HG03460 (cell line): ENCODE results near the gene SDHA.
A peak's percentile ranks its signal among the peaks of the same experiment; 100 is the strongest.
"Not testable (repeated sequence)": the region's sequence is repeated elsewhere in the genome, so short reads cannot be mapped to it uniquely, and the experiment has no call there.

Experiments
- ATAC-seq: cut with Tn5 transposase; IDR thresholded peaks from one replicate; pipeline ENCODE4 v1.9.1; 2021; ENCODE audit not compliant: unreplicated experiment

SDHA gene

DNA sequence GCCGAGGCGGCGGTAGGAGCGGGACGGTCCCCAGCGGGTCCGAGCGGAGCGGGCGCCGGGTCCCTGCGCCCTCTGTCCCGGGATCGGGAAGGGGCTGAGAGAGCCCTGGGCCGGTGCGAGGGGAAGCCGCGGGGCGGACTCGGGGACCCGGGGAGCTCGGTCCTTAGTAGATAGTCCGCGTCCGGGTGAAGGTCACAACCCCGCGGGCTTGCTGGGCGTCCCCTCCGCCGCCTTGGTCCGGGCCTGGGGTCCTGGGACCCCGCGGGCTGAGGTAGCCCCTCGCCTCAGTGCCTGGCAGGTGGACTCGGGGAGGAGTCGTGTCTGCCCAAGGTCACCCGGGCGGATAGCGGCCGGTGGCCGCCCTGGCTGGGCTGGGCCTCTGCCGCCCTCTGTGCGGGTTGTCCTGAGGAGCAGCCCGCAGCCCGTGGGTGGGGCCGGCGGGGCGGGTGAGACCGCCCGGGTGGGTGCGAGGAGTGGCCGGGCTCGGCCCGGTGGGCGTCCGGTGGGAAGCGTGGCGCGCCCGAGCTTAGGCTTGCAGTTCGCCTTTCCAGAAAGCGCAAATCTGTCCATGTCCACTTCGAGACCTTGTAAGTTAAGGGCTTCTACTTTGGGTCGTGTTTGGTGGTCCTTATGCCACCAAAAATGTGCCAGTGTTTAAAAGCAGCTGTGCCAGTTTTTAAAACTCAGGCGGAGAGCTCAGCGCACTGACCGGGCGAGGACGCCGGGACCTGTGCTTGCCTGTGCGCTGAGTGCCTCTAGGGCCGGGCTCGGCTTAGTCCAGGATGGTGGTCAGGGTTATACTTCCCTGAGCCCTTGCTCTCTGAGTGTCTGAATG lies 554 bp downstream of the SDHA start:
- peak; percentile 14 for ATAC-seq

GRCh38 chr5:219460-219863 lies 1.3 kb downstream of the SDHA start:
- ATAC-seq: no peak

DNA sequence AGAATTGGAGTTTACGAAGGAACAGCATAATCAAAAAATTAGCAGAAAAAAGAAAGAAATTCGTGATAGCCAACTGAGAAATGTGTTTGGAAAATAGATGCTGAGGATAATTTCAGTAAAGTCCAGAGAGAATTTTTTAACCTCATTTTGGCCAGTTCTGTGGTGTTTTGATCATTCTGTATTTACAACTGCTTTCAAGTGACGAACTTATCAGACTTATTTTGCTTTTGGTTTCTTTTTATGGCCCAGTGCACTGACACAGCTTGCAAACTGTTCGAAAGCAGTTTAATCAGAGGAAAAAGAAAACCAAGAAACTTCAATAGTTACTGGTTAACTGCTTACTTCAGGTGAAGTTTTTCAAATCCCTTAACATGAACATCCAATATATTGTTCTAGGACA lies 1.9 kb downstream of the SDHA start:
- ATAC-seq: no peak

DNA sequence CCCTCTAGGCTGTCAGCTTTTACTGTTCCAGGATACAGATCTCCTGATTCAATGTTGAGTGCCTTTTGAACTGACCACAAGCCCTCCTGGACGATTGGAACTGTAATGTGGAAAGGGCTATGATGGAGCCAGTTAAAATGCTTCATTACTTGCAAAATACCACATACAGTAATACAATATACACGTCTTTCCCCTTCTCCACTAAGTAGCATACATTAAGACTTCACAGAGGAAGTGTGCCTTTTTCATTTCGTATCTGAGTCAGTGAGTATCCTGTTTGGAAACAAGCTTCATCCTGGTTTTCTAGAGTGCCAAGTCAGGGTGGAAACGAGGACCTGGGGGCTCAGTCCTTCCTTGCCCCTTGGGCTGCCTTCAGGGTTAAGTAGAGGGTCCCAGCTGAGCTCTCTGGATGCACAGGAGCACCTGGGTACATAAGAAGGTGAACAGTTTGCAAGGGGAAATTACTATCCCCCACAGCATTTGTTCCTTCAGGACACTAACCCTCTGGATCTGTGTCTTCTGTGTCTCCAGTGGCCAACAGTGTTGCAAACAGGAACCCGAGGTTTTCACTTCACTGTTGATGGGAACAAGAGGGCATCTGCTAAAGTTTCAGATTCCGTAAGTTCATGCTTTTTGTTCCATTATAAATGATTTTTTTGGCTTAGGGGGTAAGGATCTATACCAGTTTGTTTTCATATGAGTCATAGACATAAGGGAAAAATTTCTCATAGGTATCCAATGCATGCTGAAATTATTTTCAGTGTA lies 5.0 kb downstream of the SDHA start:
- ATAC-seq: not testable (repeated sequence)

DNA sequence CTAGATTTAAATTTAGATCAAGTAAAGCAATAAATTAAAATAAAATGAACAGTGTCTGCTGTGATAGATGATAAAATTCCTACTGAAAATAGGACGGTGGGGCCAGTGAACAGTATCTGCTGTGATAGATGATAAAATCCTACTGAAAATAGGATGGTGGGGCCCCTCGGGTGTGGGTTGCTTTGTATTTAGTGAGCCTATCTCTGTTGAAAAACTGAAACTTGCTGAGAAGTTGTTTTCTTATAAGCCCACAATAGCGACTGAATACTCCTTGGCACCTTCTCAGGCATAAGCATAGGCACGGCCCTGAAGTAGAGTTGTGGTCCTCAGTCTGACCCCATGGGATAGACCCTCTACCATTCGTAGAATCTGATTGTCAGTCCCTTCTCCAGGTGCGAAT lies 5.7 kb downstream of the SDHA start:
- no peak for ATAC-seq

DNA sequence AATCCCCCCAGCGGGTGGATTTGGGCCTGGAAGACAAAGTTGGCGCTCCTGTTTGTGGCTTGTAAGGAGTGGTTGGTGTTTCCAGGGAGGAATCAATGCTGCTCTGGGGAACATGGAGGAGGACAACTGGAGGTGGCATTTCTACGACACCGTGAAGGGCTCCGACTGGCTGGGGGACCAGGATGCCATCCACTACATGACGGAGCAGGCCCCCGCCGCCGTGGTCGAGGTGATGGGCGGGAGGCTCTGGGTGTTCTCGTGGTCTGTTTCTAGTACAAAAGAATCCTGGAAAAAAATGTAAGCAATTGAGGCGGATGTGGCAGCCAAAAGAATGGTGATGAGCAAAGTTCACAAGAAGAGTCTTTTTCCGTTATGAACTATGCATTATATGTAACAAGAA lies 7.2 kb downstream of the SDHA start:
- ATAC-seq: no peak

GRCh38 chr5:227375-227774 lies 9.3 kb downstream of the SDHA start:
- not testable (repeated sequence) for ATAC-seq

GRCh38 chr5:228886-229285 lies 10.8 kb downstream of the SDHA start:
- no peak for ATAC-seq

- no peak for ATAC-seq
These were observed 12.6 kb downstream of the SDHA start for GRCh38 chr5:230711-231110.

DNA sequence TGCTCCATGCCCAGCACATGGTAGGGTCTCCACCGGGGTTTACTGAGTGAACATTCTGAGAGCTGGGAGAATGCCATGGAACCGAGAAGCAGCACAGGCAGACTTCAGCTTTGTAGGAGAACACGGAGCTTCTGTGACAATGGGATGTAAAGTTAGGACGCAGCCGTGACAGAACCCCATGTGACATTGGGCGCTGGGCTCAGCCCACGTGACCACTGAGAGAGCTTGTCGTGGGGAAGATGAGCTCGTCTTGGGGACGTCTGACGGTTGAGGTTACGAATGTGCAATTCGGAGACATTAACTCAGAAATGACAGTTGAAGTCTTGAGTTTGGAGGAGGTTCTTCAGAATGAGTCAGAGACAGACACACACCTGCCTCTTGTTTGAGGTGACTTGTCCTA lies 13.5 kb downstream of the SDHA start:
- ATAC-seq: no peak

GRCh38 chr5:233426-233825 lies 15.3 kb downstream of the SDHA start:
- not testable (repeated sequence) for ATAC-seq

GRCh38 chr5:234450-234849 lies 16.3 kb downstream of the SDHA start:
- ATAC-seq: no peak

- not testable (repeated sequence) for ATAC-seq
These were observed 17.4 kb downstream of the SDHA start for GRCh38 chr5:235527-235926.

DNA sequence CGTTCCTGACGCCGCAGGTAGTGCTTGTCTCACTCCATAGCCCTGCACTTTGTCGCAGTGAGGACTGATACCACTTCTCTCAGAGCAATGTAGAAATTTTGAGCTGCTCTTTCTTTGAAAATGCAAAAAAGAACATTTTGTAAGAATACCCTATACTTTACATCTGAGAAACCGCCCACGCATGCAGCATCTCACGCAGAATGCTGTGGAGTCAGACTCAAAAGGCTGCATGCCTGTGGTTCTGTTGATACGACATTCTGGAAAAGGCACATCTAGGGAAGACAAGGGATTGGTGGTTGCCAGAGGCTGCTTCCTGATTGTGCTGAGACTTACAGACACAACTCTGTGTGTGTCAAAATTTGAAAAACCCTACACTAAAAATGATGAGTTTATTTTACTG lies 19.8 kb downstream of the SDHA start:
- not testable (repeated sequence) for ATAC-seq

DNA sequence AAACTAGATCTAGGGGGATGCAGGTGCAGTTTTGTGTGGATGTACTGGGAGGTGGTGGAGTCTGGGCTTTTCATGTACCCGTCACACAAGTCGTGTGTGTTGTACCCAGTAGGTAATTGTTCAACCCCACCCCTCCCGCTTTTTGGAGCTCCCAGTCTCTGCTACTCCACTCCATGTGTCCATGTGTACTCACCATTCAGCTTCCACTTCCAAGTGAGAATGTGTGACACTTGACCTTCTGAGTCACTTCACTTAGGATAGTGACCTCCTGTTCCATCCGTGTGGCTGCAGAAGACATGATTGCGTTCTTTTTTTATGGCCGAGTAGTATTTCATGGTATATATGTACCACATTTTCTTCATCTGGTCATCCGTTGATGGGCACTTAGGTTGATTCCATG lies 22.4 kb downstream of the SDHA start:
- not testable (repeated sequence) for ATAC-seq

- ATAC-seq: not testable (repeated sequence)
These were observed 23.0 kb downstream of the SDHA start for GRCh38 chr5:241045-241669.

DNA sequence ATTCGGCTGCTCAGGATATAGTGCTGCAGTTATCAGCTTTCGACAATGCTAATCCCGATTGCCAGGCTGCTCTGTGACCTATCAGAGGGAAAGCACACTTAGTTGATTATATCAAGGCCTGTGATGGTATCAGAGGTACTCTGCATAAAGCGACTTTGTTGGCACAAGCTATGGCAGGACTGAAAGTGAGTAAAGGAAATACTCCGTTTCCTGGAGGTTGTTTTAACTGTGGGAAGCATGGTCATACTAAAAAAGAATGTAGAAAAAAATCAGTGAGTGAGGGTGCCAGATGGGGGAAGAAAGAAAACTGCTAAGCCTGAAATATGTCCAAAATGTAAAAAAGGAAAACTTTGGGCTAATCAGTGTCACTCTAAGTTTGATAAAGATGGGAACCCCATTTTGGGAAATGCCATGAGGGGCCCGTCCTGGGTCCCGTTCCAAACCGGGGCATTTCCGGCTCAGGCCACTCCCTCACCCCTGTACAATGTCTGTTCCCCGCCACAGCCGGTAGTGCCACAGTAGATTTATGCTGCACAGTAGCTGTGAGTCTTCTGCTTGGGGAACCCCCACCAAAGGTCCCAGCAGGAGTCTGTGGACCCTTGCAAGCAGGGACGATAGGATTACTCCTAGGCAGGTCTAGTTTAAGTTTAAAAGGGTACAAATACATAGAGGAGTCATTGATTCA lies 25.7 kb downstream of the SDHA start:
- not testable (repeated sequence) for ATAC-seq

DNA sequence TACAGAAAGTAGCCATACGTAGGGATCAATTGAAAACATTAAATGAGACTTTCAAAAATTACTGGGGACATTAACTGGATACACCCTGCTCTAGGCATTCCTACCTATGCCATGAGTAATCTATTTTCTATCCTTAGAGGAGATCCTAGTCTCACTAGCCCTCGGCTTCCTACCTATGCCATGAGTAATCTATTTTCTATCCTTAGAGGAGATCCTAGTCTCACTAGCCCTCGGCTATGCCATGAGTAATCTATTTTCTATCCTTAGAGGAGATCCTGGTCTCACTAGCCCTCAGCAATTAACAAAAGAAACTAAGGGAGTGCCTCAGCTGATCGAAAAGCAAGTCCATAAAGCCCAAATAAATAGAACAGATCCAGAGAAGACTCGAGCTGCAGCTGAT lies 27.6 kb downstream of the SDHA start:
- ATAC-seq: not testable (repeated sequence)

DNA sequence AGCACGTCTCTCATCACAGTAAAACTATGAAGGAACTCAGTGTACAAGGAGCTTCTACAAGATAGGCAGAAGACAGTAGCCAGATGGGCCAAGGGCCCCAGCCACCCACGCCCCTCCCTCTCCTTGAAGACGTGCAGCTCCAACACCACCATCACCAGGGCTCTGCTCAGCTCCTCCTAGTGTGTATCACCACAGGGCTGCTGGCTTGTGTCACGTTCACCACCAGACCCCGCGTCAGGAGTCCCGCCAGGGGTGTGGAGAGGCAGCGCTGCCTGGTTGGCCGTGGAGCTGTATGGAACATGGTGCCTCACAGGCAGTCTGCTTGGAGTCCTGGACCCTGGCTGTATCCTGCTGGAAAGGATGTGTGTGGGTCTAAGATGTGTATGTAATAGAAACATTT lies 32.3 kb downstream of the SDHA start:
- ATAC-seq: not testable (repeated sequence)

DNA sequence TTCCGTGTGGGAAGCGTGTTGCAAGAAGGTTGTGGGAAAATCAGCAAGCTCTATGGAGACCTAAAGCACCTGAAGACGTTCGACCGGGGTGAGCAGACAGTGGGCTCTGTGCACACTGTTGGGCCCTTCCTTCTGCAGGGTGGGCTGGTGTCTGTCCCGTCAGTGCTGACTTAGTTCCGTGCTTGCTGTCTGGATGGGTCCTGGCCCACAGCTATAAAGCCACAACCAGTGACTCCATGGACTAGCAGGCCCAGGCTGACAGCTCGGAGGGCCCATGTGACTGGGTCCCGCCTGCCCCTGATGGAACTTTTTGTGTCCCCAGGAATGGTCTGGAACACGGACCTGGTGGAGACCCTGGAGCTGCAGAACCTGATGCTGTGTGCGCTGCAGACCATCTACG lies 32.9 kb downstream of the SDHA start:
- ATAC-seq: not testable (repeated sequence)

- ATAC-seq: not testable (repeated sequence)
These were observed 33.4 kb downstream of the SDHA start for GRCh38 chr5:251538-251937.
